Endothelial cell (in vitro differentiated cells): ENCODE data around the gene TBC1D5. TPM values are rescaled to one million over a fixed set of nuclear protein-coding genes. Genes with fewer than 3 reads are reported as not detected.

Experiments used
- DNase-seq: peaks from one replicate; pipeline ENCODE4 v3.0.0; 2021; ENCODE audit warnings: low spot score
- H3K27ac Mint-ChIP-seq: one replicate; pipeline ENCODE4 v1.8.0; 2021; ENCODE audit warnings: mixed read lengths, inconsistent platforms; ENCODE audit not compliant: unreplicated experiment
- H3K27me3 Mint-ChIP-seq: one replicate; pipeline ENCODE4 v1.8.0; 2021; ENCODE audit warnings: mild to moderate bottlenecking, moderate library complexity, mixed read lengths, inconsistent platforms; ENCODE audit not compliant: unreplicated experiment
- H3K36me3 Mint-ChIP-seq: one replicate; pipeline ENCODE4 v1.8.0; 2021; ENCODE audit warnings: mild to moderate bottlenecking, low read depth, mixed read lengths, inconsistent platforms; ENCODE audit not compliant: unreplicated experiment
- H3K4me1 Mint-ChIP-seq: one replicate; pipeline ENCODE4 v1.8.0; 2021; ENCODE audit warnings: mild to moderate bottlenecking, mixed read lengths, inconsistent platforms; ENCODE audit not compliant: unreplicated experiment
- H3K4me3 Mint-ChIP-seq: one replicate; pipeline ENCODE4 v1.8.0; 2021; ENCODE audit warnings: mild to moderate bottlenecking, mixed read lengths, inconsistent platforms; ENCODE audit not compliant: unreplicated experiment
- H3K9me3 Mint-ChIP-seq: one replicate; pipeline ENCODE4 v1.8.0; 2021; ENCODE audit warnings: mixed read lengths, inconsistent platforms; ENCODE audit not compliant: unreplicated experiment
- total RNA-seq: library from RNA; stranded (reverse); fragmentation: NEBNext Ultra II Directional; extraction: Animal tissue kit (Norgen Biotek cat#: 25700); gene quantifications from one replicate; pipeline ENCODE4 v1.2.1, GENCODE V29; 2021; ENCODE audit not compliant: unreplicated experiment
- TF ChIP-seq, protein P1 (sequence below): fragments of 200-600 bp; sonication (generic); IDR thresholded peaks from one replicate; pipeline ENCODE4 v1.5.0; 2021; ENCODE audit warnings: antibody characterized with exemption; ENCODE audit not compliant: unreplicated experiment

The TBC1D5 gene
- total RNA-seq, 1 donor from 2014 or later, result 48.2 TPM

DNA sequence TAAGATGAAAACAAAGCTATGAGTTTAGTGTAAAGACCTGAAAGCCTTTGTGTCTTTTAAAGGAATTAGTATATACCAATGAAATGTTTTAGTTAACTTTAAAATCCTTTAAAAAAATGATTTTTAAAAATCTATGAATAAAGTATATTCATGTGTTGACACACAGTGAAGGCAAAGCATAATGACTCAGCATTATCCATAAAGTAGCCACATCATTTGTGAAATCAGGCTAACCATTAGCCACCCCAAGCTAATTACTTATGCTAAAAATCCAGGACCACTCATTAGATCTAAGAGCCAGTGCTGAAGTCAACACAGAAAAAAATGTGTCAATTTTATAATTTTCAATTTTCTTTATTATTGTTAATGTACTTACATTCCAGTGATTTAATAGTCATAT lies 310.2 kb downstream of the TBC1D5 start:
- H3K9me3 Mint-ChIP-seq, result no peaks in the 10 kb centered on the region
- TF ChIP-seq, protein P1, sequence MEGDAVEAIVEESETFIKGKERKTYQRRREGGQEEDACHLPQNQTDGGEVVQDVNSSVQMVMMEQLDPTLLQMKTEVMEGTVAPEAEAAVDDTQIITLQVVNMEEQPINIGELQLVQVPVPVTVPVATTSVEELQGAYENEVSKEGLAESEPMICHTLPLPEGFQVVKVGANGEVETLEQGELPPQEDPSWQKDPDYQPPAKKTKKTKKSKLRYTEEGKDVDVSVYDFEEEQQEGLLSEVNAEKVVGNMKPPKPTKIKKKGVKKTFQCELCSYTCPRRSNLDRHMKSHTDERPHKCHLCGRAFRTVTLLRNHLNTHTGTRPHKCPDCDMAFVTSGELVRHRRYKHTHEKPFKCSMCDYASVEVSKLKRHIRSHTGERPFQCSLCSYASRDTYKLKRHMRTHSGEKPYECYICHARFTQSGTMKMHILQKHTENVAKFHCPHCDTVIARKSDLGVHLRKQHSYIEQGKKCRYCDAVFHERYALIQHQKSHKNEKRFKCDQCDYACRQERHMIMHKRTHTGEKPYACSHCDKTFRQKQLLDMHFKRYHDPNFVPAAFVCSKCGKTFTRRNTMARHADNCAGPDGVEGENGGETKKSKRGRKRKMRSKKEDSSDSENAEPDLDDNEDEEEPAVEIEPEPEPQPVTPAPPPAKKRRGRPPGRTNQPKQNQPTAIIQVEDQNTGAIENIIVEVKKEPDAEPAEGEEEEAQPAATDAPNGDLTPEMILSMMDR, result no peak
- H3K27ac Mint-ChIP-seq, result no peak overlapping the region
- H3K4me1 Mint-ChIP-seq, result peaks cover 4% of the 10 kb centered on the region
- no peaks in the 10 kb centered on the region for H3K36me3 Mint-ChIP-seq
- H3K27me3 Mint-ChIP-seq, result peaks cover 1% of the 10 kb centered on the region
- no peak overlapping the region for H3K4me3 Mint-ChIP-seq
- DNase-seq, result no peak

DNA sequence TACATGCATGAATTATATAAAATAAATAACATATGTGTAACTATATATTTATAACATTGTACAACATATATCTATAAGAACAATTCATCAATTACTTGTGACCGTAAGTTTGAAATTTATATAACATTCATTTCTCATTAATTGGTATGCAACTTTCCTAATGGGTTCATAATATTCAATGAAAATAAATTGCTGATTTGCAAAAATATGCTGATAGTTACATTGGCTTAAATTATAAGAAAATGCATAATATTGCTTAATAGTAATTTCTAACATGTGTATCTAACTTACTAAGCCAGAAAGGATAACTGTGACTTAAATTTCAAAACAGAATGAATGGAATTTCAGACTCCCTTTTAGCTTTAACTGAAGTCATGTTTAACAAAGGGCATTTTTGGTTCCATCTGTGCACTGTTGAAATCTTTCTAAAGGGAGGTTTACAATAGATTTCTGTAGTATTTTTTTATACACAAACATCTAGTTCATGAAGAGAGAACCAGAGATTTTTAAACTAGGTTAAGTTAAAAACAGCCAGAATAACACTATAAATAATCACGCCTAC lies 310.9 kb downstream of the TBC1D5 start:
- TF ChIP-seq, protein P1, result no peak
- Mint-ChIP-seq H3K4me1 (peaks cover 4% of the 10 kb centered on the region), H3K27me3 (peaks cover 1% of the 10 kb centered on the region), H3K9me3 (no peaks in the 10 kb centered on the region), H3K27ac (no peak overlapping the region), H3K36me3 (no peaks in the 10 kb centered on the region), H3K4me3 (no peak overlapping the region)
- DNase-seq, result no peak

- DNase-seq, result no peak
- peaks cover 1% of the 10 kb centered on the region for H3K27me3 Mint-ChIP-seq
- H3K4me3 Mint-ChIP-seq, result no peak overlapping the region
Observed at GRCh38 chr3:17431004-17431403, 311.4 kb downstream of the TBC1D5 start.

DNA sequence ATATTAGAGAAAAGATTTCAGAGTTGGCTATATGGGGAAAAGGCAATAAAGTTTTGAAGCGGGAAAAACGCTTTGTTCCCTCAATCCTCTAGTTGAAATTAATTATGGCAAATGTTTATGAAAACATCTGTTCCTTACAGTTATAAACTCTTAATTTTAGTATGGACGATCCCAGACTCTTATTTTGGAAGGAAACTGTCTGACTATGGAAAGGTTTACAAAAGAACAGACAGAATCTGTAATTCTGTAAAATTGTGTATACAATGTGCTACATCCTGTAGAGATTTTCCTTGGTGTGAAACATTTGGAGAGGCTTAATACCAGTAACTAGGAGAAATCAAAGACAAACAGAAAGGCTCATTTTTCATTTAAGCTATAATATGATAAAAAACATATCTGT lies 311.8 kb downstream of the TBC1D5 start:
- no peak overlapping the region for H3K4me3 Mint-ChIP-seq
- no peaks in the 10 kb centered on the region for H3K4me1 Mint-ChIP-seq
- TF ChIP-seq, protein P1, result no peak
- H3K27ac Mint-ChIP-seq, result peak overlapping the region; percentile 53
- no peaks in the 10 kb centered on the region for H3K36me3 Mint-ChIP-seq
- H3K27me3 Mint-ChIP-seq, result peaks cover 1% of the 10 kb centered on the region
- H3K9me3 Mint-ChIP-seq, result no peaks in the 10 kb centered on the region
- no peak for DNase-seq

More at GRCh38 chr3:17431004-17431403, 311.4 kb downstream of the TBC1D5 start:
- Mint-ChIP-seq H3K4me1 (peaks cover 4% of the 10 kb centered on the region), H3K27ac (no peak overlapping the region), H3K36me3 (no peaks in the 10 kb centered on the region), H3K9me3 (no peaks in the 10 kb centered on the region)
- TF ChIP-seq, protein P1, result peak; percentile 25

- H3K9me3 Mint-ChIP-seq, result no peaks in the 10 kb centered on the region
- no peaks in the 10 kb centered on the region for H3K36me3 Mint-ChIP-seq
- TF ChIP-seq, protein P1, result no peak
- no peaks in the 10 kb centered on the region for H3K27me3 Mint-ChIP-seq
- no peak overlapping the region for H3K4me3 Mint-ChIP-seq
- no peak overlapping the region for H3K27ac Mint-ChIP-seq
- no peaks in the 10 kb centered on the region for H3K4me1 Mint-ChIP-seq
- no peak for DNase-seq
Observed at GRCh38 chr3:17423786-17424536, 318.5 kb downstream of the TBC1D5 start.
